HepG2 (cell line): ENCODE measurements around the gene NYNRIN. TPM values are rescaled to one million over a fixed set of nuclear protein-coding genes. Genes with fewer than 3 reads are reported as not detected.
A peak's percentile ranks its signal among the peaks of the same experiment; 100 is the strongest.

ENCODE experiments used
- AKNA ChIP-seq: sonication (generic); formaldehyde crosslinking; IDR thresholded peaks from 2 replicates; pipeline ENCODE4 v1.4.0; 2020; ENCODE audit warnings: missing genetic modification reagents, borderline replicate concordance
- BRD4 ChIP-seq: sonication (generic); formaldehyde crosslinking; IDR thresholded peaks from 2 replicates; pipeline ENCODE4 v1.4.0; 2020; ENCODE audit warnings: missing genetic modification reagents
- CBX5 ChIP-seq: sonication (generic); formaldehyde crosslinking; IDR thresholded peaks from 2 replicates; pipeline ENCODE4 v1.4.0; 2020; ENCODE audit warnings: missing genetic modification reagents, borderline replicate concordance
- JUNB ChIP-seq: sonication (generic); formaldehyde crosslinking; IDR thresholded peaks from 2 replicates; pipeline ENCODE4 v1.8.0; 2022; ENCODE audit warnings: missing genetic modification reagents, mild to moderate bottlenecking, borderline replicate concordance
- KDM2A ChIP-seq: sonication (generic); formaldehyde crosslinking; IDR thresholded peaks from 2 replicates; pipeline ENCODE4 v1.4.0; 2020; ENCODE audit warnings: low read depth, missing genetic modification reagents, borderline replicate concordance
- KIAA2018 ChIP-seq: sonication (generic); formaldehyde crosslinking; IDR thresholded peaks from 2 replicates; pipeline ENCODE4 v1.5.0; 2020; ENCODE audit warnings: mild to moderate bottlenecking, missing genetic modification reagents, borderline replicate concordance
- MED1 ChIP-seq: sonication (generic); formaldehyde crosslinking; IDR thresholded peaks from 2 replicates; pipeline ENCODE4 v1.4.0; 2020; ENCODE audit warnings: missing genetic modification reagents
- RXRA ChIP-seq: sonication (generic); formaldehyde crosslinking; IDR thresholded peaks from 2 replicates; pipeline ENCODE4 v1.5.1; 2020; ENCODE audit warnings: missing genetic modification reagents
- RXRB ChIP-seq: IDR thresholded peaks from 2 replicates; pipeline ENCODE4 v1.6.1; 2016; ENCODE audit warnings: borderline replicate concordance, missing genetic modification reagents, missing compliant biosample characterization
- SRSF1 ChIP-seq: fragments of 200-400 bp; formaldehyde crosslinking; optimal IDR thresholded peaks from 2 replicates; pipeline ENCODE3; 2017; ENCODE audit warnings: mild to moderate bottlenecking, low read depth, low read length, moderate library complexity
- ZFP41 ChIP-seq: sonication (generic); formaldehyde crosslinking; IDR thresholded peaks from 2 replicates; pipeline ENCODE4 v1.4.0; 2020; ENCODE audit warnings: mild to moderate bottlenecking, missing genetic modification reagents, borderline replicate concordance
- ZNF446 ChIP-seq: sonication (generic); formaldehyde crosslinking; IDR thresholded peaks from 2 replicates; pipeline ENCODE4 v1.5.0; 2020; ENCODE audit warnings: mild to moderate bottlenecking, missing genetic modification reagents
- ZNF543 ChIP-seq: sonication (generic); formaldehyde crosslinking; IDR thresholded peaks from 2 replicates; pipeline ENCODE4 v1.4.0; 2020; ENCODE audit warnings: mild to moderate bottlenecking, missing genetic modification reagents
- ZNF605 ChIP-seq: sonication (generic); formaldehyde crosslinking; IDR thresholded peaks from 2 replicates; pipeline ENCODE4 v1.8.0; 2022; ENCODE audit warnings: mild to moderate bottlenecking, missing genetic modification reagents
- ZNF749 ChIP-seq: sonication (generic); formaldehyde crosslinking; IDR thresholded peaks from 2 replicates; pipeline ENCODE4 v1.8.0; 2022; ENCODE audit warnings: mild to moderate bottlenecking, missing genetic modification reagents, moderate library complexity, borderline replicate concordance
- polyA plus RNA-seq, 8 experiments: library from polyadenylated mRNA; depleted of rRNA in 3 of 8; stranded (reverse) in 7 of 8; unstranded in 1 of 8; fragments of >200 nt; fragmentation: Illumina TruSeq in 4 of 8; extraction: Trizol in 4 of 8; gene quantifications; 2 replicates each; pipeline versions ENCODE4 v1.2.1 to v1.2.3, GENCODE V29; 2011 to 2016; ENCODE audit warnings: low read depth in 4 of 8, missing spikeins in 1 of 8, mixed read lengths in 1 of 8; ENCODE audit not compliant: insufficient read depth in 1 of 8
- total RNA-seq, 5 experiments: library from RNA; depleted of rRNA; stranded (reverse); fragments of >200 nt; fragmentation: Illumina TruSeq; extraction: Trizol; gene quantifications; 2 replicates each; pipeline ENCODE4 v1.2.3, GENCODE V29; 2016; ENCODE audit warnings: low read depth in 1 of 5

Gene NYNRIN
- total and polyA plus RNA-seq, 2 of the 13 experiments (the other 11 are each of a cell fraction or from before 2014, with no cell fraction given), result 0.63 to 1.1 TPM

GRCh38 chr14:24427537-24428508, 29.0 kb downstream of the NYNRIN start (continued):
- TF ChIP-seq KIAA2018 (peak; percentile 62; the same call in 1 of the 2 replicates), ZNF605 (no peak), BRD4 (no peak), ZFP41 (CRISPR knock-in tag) (0 out of 2 replicates have a peak, but pooled peaks have one; percentile 7), AKNA (CRISPR knock-in tag) (no peak), KDM2A (CRISPR knock-in tag) (peak; percentile 45; the same call in 1 of the 2 replicates), RXRB (CRISPR knock-in tag) (peak; percentile 53), CBX5 (CRISPR knock-in tag) (0 out of 2 replicates have a peak, but pooled peaks have one; percentile 47), MED1 (CRISPR knock-in tag) (peak; percentile 58), ZNF543 (0 out of 2 replicates have a peak, but pooled peaks have one; percentile 4), RXRA (CRISPR knock-in tag) (peak; percentile 78; the same call in 1 of the 2 replicates), JUNB (CRISPR knock-in tag) (no peak), ZNF749 (no peak), ZNF446 (no peak), SRSF1 (peak; percentile 10)
